ENCODE data around the gene PRKX.
"Not testable (repeated sequence)": the region's sequence is repeated elsewhere in the genome, so short reads cannot be mapped to it uniquely, and the experiment has no call there.

Gene PRKX

DNA sequence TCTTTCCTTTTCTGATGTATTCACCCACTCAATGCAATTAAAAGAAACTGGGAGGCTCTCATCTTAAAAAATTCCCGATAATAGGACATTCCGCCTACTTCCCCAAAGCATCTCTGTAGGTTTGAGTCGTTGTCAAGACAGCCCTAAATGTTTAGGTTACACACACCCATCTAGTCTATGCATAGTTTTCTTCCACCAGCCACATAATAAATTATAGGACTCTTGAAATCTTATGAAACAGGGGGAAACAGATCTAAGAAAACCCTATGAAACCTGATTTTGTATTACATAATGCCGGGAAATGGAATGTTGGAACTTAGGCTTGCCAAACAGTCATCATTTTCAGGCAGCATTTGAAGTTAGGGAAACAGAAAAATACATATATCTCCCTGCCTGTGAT is 150.0 kb downstream of the PRKX start:
- DNase-seq: no peak

DNA sequence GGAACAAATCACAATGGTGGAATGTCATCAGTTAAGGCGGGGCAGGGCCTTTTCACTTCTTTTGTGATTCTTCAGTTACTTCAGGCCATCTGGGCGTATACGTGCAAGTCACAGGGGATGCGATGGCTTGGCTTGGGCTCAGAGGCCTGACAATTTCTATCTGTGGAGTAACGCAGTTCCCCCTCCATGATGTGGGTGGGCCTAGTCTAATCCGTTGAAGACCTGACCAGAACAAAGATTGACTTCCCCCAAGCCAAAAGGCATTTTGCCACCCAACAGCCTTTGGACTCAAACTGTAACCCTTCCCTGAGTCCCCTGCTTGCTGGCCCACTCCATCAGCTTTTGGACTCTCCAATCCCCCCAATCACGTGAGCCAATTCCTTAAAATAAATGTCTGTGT is 153.4 kb downstream of the PRKX start:
- not testable (repeated sequence) for DNase-seq
